Measurements from ENCODE around the gene NELFA. TPM values are rescaled to one million over a fixed set of nuclear protein-coding genes. Genes with fewer than 3 reads are reported as not detected.

Gene NELFA
- total RNA-seq, 4 donors from 2014 or later: 27.7 to 56.9 (median 42.8) TPM

GRCh38 chr4:1974840-1975239, 33.9 kb downstream of the NELFA start:
- Histone ChIP-seq H3K4me1 (no peaks in the 10 kb centered on the region), H3K27ac (no peak overlapping the region), H3K27me3 (no peaks in the 10 kb centered on the region), H3K36me3 (peaks cover 0 to 75% (median 0%) of the 10 kb centered on the region in 3 donors), H3K9me3 (no peaks in the 10 kb centered on the region), H3K4me3 (no peak overlapping the region)
- no peak for TF ChIP-seq POLR2A (IDR thresholded peaks at IDR 0.05)
- no peak for TF ChIP-seq CTCF (IDR thresholded peaks at IDR 0.05)
- DNase-seq: no peak

GRCh38 chr4:1973661-1974060, 35.1 kb downstream of the NELFA start:
- no peak for DNase-seq
- no peaks in the 10 kb centered on the region for H3K27me3 ChIP-seq
- no peaks in the 10 kb centered on the region for H3K4me1 ChIP-seq
- H3K36me3 ChIP-seq: peaks cover 0 to 70% (median 0%) of the 10 kb centered on the region in 3 donors
- no peak overlapping the region for H3K4me3 ChIP-seq
- no peak for TF ChIP-seq CTCF (IDR thresholded peaks at IDR 0.05)
- TF ChIP-seq POLR2A (IDR thresholded peaks at IDR 0.05): no peak
- no peaks in the 10 kb centered on the region for H3K9me3 ChIP-seq
- no peak overlapping the region for H3K27ac ChIP-seq

- H3K36me3 ChIP-seq: peaks cover 0 to 67% (median 0%) of the 10 kb centered on the region in 3 donors
- TF ChIP-seq POLR2A (IDR thresholded peaks at IDR 0.05): no peak
- no peak for TF ChIP-seq CTCF (IDR thresholded peaks at IDR 0.05)
Observed at GRCh38 chr4:1973218-1973617, 35.6 kb downstream of the NELFA start.

GRCh38 chr4:1972414-1972813, 36.4 kb downstream of the NELFA start:
- peaks cover 0 to 59% (median 0%) of the 10 kb centered on the region in 3 donors for H3K36me3 ChIP-seq
- H3K4me3 ChIP-seq: no peak overlapping the region
- H3K4me1 ChIP-seq: no peaks in the 10 kb centered on the region
- no peaks in the 10 kb centered on the region for H3K9me3 ChIP-seq
- H3K27me3 ChIP-seq: no peaks in the 10 kb centered on the region
- no peak overlapping the region for H3K27ac ChIP-seq
- DNase-seq: no peak
- TF ChIP-seq CTCF (IDR thresholded peaks at IDR 0.05): no peak
- TF ChIP-seq POLR2A (IDR thresholded peaks at IDR 0.05): no peak

More at GRCh38 chr4:1973218-1973617, 35.6 kb downstream of the NELFA start:
- H3K4me3 ChIP-seq: no peak overlapping the region
- H3K9me3 ChIP-seq: no peaks in the 10 kb centered on the region
- no peak overlapping the region for H3K27ac ChIP-seq
- DNase-seq: no peak
- no peaks in the 10 kb centered on the region for H3K27me3 ChIP-seq
- no peaks in the 10 kb centered on the region for H3K4me1 ChIP-seq

GRCh38 chr4:1971456-1972200, 37.1 kb downstream of the NELFA start:
- TF ChIP-seq CTCF (IDR thresholded peaks at IDR 0.05) (no peak), POLR2A (IDR thresholded peaks at IDR 0.05) (no peak)
- no peak for DNase-seq
- peaks cover 0 to 51% (median 0%) of the 10 kb centered on the region in 3 donors for H3K36me3 ChIP-seq

More at GRCh38 chr4:1971456-1972200, 37.1 kb downstream of the NELFA start:
- no peaks in the 10 kb centered on the region for H3K4me1 ChIP-seq
- no peak overlapping the region for H3K4me3 ChIP-seq
- no peaks in the 10 kb centered on the region for H3K27me3 ChIP-seq
- no peaks in the 10 kb centered on the region for H3K9me3 ChIP-seq
- H3K27ac ChIP-seq: no peak overlapping the region

All from Peyer's patch (tissue), 4 donors.